Heart right ventricle (tissue), 16 donors: ENCODE data around the gene SHC1. TPM values are rescaled to one million over a fixed set of nuclear protein-coding genes. Genes with fewer than 3 reads are reported as not detected.

ENCODE experiments used
- ATAC-seq, 8 donors: fragments of 200-7000 bp; cut with Tn5 transposase; one replicate each; pipeline ENCODE4 v1.9.1; 2020; ENCODE audit warnings: mild to moderate bottlenecking in 8 of 8, moderate library complexity in 8 of 8, moderate number of reproducible peaks in 1 of 8
- DNase-seq, 2 donors: peaks; one replicate each; pipeline ENCODE4 v3.0.0-alpha.2; 2020
- H3K27ac ChIP-seq, 10 donors: fragments of 200-600 bp; sonication (generic) in 2 of 10; one replicate each; pipeline versions ENCODE4 v1.5.0 to v1.8.0; 2020 to 2022; ENCODE audit warnings: mild to moderate bottlenecking in 3 of 10
- H3K27me3 ChIP-seq, 7 donors: fragments of 200-600 bp; one replicate each; pipeline ENCODE4 v1.8.0; 2021 to 2022; ENCODE audit warnings: mild to moderate bottlenecking in 2 of 7
- H3K36me3 ChIP-seq, 9 donors: fragments of 200-600 bp; sonication (generic) in 1 of 9; one replicate each; pipeline versions ENCODE4 v1.5.0 to v1.8.0; 2020 to 2022; ENCODE audit warnings: mild to moderate bottlenecking in 2 of 9
- H3K4me1 ChIP-seq, 9 donors: fragments of 200-600 bp; sonication (generic) in 1 of 9; one replicate each; pipeline versions ENCODE4 v1.5.0 to v1.8.0; 2020 to 2022; ENCODE audit warnings: mild to moderate bottlenecking in 4 of 9
- H3K4me3 ChIP-seq, 10 donors: fragments of 200-600 bp; sonication (generic) in 2 of 10; one replicate each; pipeline versions ENCODE4 v1.5.0 to v1.8.0; 2020 to 2022; ENCODE audit warnings: mild to moderate bottlenecking in 7 of 10, moderate library complexity in 2 of 10
- H3K9me3 ChIP-seq, 11 donors: fragments of 200-600 bp in 10 of 11; sonication (generic) in 2 of 11; one replicate each; pipeline versions ENCODE4 v1.5.0 to v1.8.0; 2013 to 2022; ENCODE audit warnings: mild to moderate bottlenecking in 2 of 11, control low read depth in 1 of 11, moderate library complexity in 1 of 11
- WGBS, 2 donors: extraction: QIAGEN DNeasy Blood & Tissue Kit; methylation state at CpG; one replicate each; pipeline ENCODE4 v1.1.7; 2013; ENCODE audit warnings: inconsistent platforms in 1 of 2; 5-methylcytosine and 5-hydroxymethylcytosine counted together
- intact Hi-C, 10 donors: fragments of 100-400 bp; cut with DNase I; formaldehyde crosslinking; loops; one replicate each; pipeline versions ENCODE4 v1.11.1 to v1.14.2; 2022
- polyA plus RNA-seq, 2 donors: library from polyadenylated mRNA; stranded (reverse); fragments of 200-250 nt; gene quantifications; one replicate each; pipeline ENCODE4 v1.2.3, GENCODE V29; 2013
- total RNA-seq, 10 donors: library from RNA; stranded (reverse); fragmentation: NEBNext Ultra II Directional in 3 of 10; extraction: Animal tissue kit (Norgen Biotek cat#: 25700) in 3 of 10; gene quantifications; one replicate each; pipeline versions ENCODE4 v1.2.1 to v1.2.4, GENCODE V29; 2021 to 2023
- TF ChIP-seq, protein P1 (sequence below), 9 donors: fragments of 200-600 bp; sonication (generic) in 2 of 9; IDR thresholded peaks; one replicate each; pipeline versions ENCODE4 v1.5.0 to v1.8.0; 2021 to 2022; ENCODE audit warnings: antibody characterized with exemption in 9 of 9, mild to moderate bottlenecking in 5 of 9, moderate library complexity in 1 of 9
- donor health status: Arrhythmogenic right ventricular cardiomyopathy.
- donor health status: ischemic (EF 13 %, LVEDD 7.1; RV severe dilation, severe dysfunction).
- donor health status: healthy with polysubstance abuse.
- donor health status: DM: no; HTN: yes; CAD: no.
- donor health status: DM: no; HTN: no; CAD: no.
- donor health status: ischemic (EF 25% LVEDD 6.9; RV normal size, moderate dysfunction).
- donor health status: ischemic (EF 25% LVEDD 5.7; RV mildly dilated, moderate dysfunction).
- donor health status: healthy.
- donor health status: DM: yes; HTN: yes; CAD: no.
- donor health status: Ischemic cardiomyopathy.
- donor health status: ischemic (EF 35%, LVEDD 5.7; RV mildly dilated, moderate dysfunction).
- donor health status: nonischemic (EF 11% LVEDD 7.7; RV severe dilation, severe dysfunction).
- donor health status: DM: yes; HTN: yes; CAD: no.
- donor health status: PGD.
- donor health status: ischemic (EF 29% LVEDD 5.4; RV normal size, mild dysfunction).
- donor health status: nonischemic (EF 23%, LVEDD 6.1; RV moderate dilation, normal function).

The SHC1 gene
- total and polyA plus RNA-seq, 12 donors, result 35.6 to 95.7 (median 57.7) TPM

- no peaks in the 10 kb centered on the region for H3K36me3 ChIP-seq
- no peaks in the 10 kb centered on the region for H3K27me3 ChIP-seq
- no peak for ATAC-seq
- H3K4me3 ChIP-seq, result peak overlapping the region; percentile 50 to 97 (median 91)
- H3K27ac ChIP-seq, result peak overlapping the region; percentile 90 to 98 (median 96)
- H3K4me1 ChIP-seq, result peaks cover 35 to 72% (median 64%) of the 10 kb centered on the region in 9 donors
- no peak for DNase-seq
- 1% methylated on average over 37 of the region's 37 CpGs for WGBS, 2 donors
- intact Hi-C loops, result loop anchor here in 3 of 10 donors (5.0 to 10.0 kb wide), 3 partner anchors 41 to 62 kb away; partner anchors contain the start of genes ADAM15 (in 1 of the 3), EFNA4 (in 1 of the 3) and PYGO2 (in 1 of the 3)
- TF ChIP-seq, protein P1, sequence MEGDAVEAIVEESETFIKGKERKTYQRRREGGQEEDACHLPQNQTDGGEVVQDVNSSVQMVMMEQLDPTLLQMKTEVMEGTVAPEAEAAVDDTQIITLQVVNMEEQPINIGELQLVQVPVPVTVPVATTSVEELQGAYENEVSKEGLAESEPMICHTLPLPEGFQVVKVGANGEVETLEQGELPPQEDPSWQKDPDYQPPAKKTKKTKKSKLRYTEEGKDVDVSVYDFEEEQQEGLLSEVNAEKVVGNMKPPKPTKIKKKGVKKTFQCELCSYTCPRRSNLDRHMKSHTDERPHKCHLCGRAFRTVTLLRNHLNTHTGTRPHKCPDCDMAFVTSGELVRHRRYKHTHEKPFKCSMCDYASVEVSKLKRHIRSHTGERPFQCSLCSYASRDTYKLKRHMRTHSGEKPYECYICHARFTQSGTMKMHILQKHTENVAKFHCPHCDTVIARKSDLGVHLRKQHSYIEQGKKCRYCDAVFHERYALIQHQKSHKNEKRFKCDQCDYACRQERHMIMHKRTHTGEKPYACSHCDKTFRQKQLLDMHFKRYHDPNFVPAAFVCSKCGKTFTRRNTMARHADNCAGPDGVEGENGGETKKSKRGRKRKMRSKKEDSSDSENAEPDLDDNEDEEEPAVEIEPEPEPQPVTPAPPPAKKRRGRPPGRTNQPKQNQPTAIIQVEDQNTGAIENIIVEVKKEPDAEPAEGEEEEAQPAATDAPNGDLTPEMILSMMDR (IDR thresholded peaks at IDR 0.05), result no peak
- H3K9me3 ChIP-seq, result no peaks in the 10 kb centered on the region
Observed at GRCh38 chr1:155003227-155003765, 32.7 kb upstream of the SHC1 start.

DNA sequence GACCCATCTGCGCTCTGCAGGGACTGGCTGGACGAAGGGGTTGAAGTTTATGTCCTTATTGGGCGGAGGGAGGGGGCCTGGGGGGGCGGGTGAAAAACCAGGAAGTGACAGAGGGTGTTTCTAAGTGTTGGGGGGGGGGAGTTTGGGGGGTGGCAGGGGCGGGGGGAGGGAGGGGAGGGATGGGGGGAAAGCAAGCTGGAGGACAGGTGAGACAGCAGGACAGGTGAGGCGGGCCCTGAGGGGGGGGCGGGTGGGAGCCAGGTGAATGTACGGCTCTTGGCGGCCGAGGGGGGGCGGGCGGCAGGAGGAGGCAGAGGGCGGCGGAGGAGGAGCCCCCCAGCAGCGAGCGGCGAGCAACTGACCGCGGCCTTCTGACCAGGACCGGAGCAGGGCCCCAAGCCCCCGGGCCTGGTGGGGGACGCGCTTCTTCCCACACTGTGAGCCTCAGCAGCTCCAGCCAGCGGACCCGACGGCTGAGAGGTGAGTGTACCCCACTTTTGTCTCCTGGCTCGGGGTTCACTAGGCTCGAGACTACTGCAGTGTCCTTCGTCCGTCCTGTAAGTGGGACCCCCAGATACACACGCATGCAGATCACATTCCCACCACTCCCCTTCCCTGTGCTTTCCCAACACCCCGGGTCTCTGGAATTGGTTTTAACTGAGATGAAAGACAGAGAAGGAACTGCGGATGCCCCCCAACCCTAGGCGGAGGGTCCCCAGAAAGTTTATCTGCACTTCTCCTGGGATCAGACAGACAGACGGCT is 32.1 kb upstream of the SHC1 start, which contains the start of gene ZBTB7B:
ZBTB7B (plus strand) TSS at position 339 of the 763 bp plus-strand sequence. CDS start 11,859 bp downstream, outside the sequence.
- WGBS, 2 donors, result 0% methylated on average over 22 to 32 of the region's 35 CpGs
- intact Hi-C loops, result loop anchor here in 3 of 10 donors (5.0 to 10.0 kb wide), 3 partner anchors 40 to 62 kb away; partner anchors contain the start of genes ADAM15 (in 1 of the 3), EFNA4 (in 1 of the 3) and PYGO2 (in 1 of the 3)
- Histone ChIP-seq H3K9me3 (no peaks in the 10 kb centered on the region), H3K36me3 (no peaks in the 10 kb centered on the region), H3K27ac (peak within 1 kb of the TSS; percentile 92 to 98 (median 96)), H3K4me1 (peaks cover 31 to 71% (median 58%) of the 10 kb centered on the region in 9 donors), H3K4me3 (peak within 1 kb of the TSS; percentile 50 to 97 (median 91)), H3K27me3 (no peaks in the 10 kb centered on the region)
- DNase-seq, result peak in 1 of 2 donors; percentile 55
- peak in 7 of 8 donors; percentile 0 to 16 (median 4) for ATAC-seq
- TF ChIP-seq, protein P1 (IDR thresholded peaks at IDR 0.05), result no peak

DNA sequence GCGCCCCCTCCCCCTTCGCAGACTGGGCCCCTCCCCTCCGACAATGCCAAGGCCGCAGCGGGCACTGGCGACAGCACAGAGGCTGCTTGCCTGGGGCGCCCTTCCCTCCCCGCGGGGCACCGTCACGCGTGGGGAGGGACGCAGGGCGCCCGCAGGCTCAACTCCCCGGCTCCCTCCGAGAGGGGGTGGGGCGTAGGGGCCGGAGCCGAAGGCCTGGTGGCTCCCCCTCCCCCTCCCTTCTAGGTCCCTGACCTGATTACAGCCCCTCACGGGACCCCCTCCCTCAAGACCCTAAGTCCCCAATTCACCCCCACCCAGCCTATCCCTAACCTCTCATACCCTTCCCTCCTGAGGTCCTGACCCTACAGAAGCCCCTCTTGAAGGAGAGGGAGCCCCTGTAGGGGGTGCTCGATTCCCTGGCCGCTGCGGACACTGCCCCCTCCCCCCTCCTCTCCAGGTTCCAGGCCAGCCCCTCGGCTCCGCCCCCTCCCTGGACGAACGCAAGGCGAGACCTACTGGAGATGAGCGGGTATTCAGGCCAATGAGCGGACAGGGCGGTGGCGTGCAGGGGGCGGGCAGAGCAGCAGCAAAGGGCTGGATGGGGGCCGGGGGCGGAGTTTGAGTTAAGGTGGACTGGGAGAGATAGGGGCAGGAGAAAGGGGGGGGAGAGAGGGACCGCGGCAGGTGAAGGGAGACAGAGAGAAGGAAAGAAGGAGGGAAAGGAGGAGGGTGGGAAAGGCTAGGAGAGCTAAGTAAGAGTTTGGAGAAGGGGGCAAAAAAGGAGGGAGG is 31.3 kb upstream of the SHC1 start:
- intact Hi-C loops, result loop anchor here in 5 of 10 donors (1.0 to 10.0 kb wide), 5 partner anchors 15 to 63 kb away; partner anchors contain the start of genes CKS1B (in 3 of the 5), ADAM15 (in 1 of the 5), EFNA4 (in 1 of the 5) and PYGO2 (in 1 of the 5)
- Histone ChIP-seq H3K36me3 (no peaks in the 10 kb centered on the region), H3K9me3 (no peaks in the 10 kb centered on the region), H3K27me3 (no peaks in the 10 kb centered on the region), H3K27ac (peak overlapping the region; percentile 80 to 98 (median 95)), H3K4me3 (peak overlapping the region; percentile 50 to 97 (median 91)), H3K4me1 (peaks cover 28 to 70% (median 50%) of the 10 kb centered on the region in 9 donors)
- ATAC-seq, result peak; percentile 80 to 92 (median 86)
- 1 to 2% methylated on average over 37 to 38 of the region's 38 CpGs for WGBS, 2 donors
- TF ChIP-seq, protein P1 (IDR thresholded peaks at IDR 0.05), result peak in 7 of 9 donors; percentile 14 to 64 (median 49)
- DNase-seq, result peak; percentile 100
